ENCODE results near the gene CCT6A. TPM values are rescaled to one million over a fixed set of nuclear protein-coding genes. Genes with fewer than 3 reads are reported as not detected.
"Not testable (repeated sequence)": the region's sequence is repeated elsewhere in the genome, so short reads cannot be mapped to it uniquely, and the experiment has no call there.

The CCT6A gene
- total RNA-seq, 1 experiment from 2014 or later: 149 TPM

DNA sequence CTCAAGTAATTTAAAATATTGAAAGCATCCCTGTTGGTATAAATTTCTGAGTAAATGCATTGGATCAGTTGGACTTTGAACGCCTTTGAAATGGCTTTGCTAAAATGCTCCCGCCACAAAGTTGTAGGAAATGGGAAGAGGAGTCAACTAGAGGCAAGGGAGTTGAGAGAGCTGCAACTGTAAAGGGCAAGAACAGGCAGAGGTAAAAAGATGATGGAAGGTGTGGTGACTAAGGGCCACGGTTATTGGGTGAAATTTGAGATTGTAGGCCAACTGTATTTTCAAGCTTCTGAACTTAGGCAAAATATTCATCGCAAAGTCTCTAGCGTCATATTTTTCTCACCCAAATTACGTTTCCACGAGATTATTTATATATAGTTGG, 11.9 kb downstream of the CCT6A start:
- peak overlapping the region; percentile 89 for H3K4me2 ChIP-seq (ENCODE audit: low read depth, low read length, poor library complexity, severe bottlenecking)

GRCh38 chr7:56063882-56064625, 12.5 kb downstream of the CCT6A start, which contains the start of gene SUMF2:
TSS of gene SUMF2 (plus strand) at chr7:56064286. CDS start at chr7:56064312, 26 bp downstream.
- Histone ChIP-seq H3K4me2 (ENCODE audit: low read depth, low read length, poor library complexity, severe bottlenecking) (peak within 1 kb of the TSS; percentile 89), H3K27ac (ENCODE audit: low read length) (peak within 1 kb of the TSS; percentile 73), H3K4me1 (ENCODE audit: low read length) (peaks cover 55% of the 10 kb centered on the region), H3K9ac (ENCODE audit: low read length) (peak within 1 kb of the TSS; percentile 92), H3K36me3 (ENCODE audit: insufficient read depth, low read length) (peaks cover 44% of the 10 kb centered on the region), H2AFZ (ENCODE audit: low read length) (no peak within 1 kb of the TSS; the same call in 1 of the 2 replicates), H3K9me3 (ENCODE audit: low read length) (no peaks in the 10 kb centered on the region), H3K27me3 (ENCODE audit: low read length) (no peaks in the 10 kb centered on the region), H4K20me1 (ENCODE audit: insufficient read depth, low read depth, low read length) (no peaks in the 10 kb centered on the region), H3K9me2 (replicated peaks; ENCODE audit: insufficient read depth, low read length) (no peaks in the 10 kb centered on the region), H3K4me3 (ENCODE audit: low read length) (peak within 1 kb of the TSS; percentile 84), H3K79me2 (ENCODE audit: low read length) (peaks cover 40% of the 10 kb centered on the region)
- peak; percentile 95 for DNase-seq

More for the DNA sequence above, 11.9 kb downstream of the CCT6A start:
- peaks cover 45% of the 10 kb centered on the region; the same call in 1 of the 2 replicates for H3K36me3 ChIP-seq (ENCODE audit: insufficient read depth, low read length)
- H3K79me2 ChIP-seq (ENCODE audit: low read length): peaks cover 42% of the 10 kb centered on the region
- peak overlapping the region; percentile 92 for H3K9ac ChIP-seq (ENCODE audit: low read length)
- H3K9me2 ChIP-seq (replicated peaks; ENCODE audit: insufficient read depth, low read length): no peaks in the 10 kb centered on the region
- H4K20me1 ChIP-seq (ENCODE audit: insufficient read depth, low read depth, low read length): no peaks in the 10 kb centered on the region
- no peak for DNase-seq
- H3K4me3 ChIP-seq (ENCODE audit: low read length): peak overlapping the region; percentile 84; the same call in 1 of the 2 replicates
- H3K27me3 ChIP-seq (ENCODE audit: low read length): no peaks in the 10 kb centered on the region
- peak overlapping the region; percentile 73 for H3K27ac ChIP-seq (ENCODE audit: low read length)
- no peak overlapping the region for H2AFZ ChIP-seq (ENCODE audit: low read length)
- H3K4me1 ChIP-seq (ENCODE audit: low read length): peaks cover 59% of the 10 kb centered on the region
- no peaks in the 10 kb centered on the region for H3K9me3 ChIP-seq (ENCODE audit: low read length)

DNA sequence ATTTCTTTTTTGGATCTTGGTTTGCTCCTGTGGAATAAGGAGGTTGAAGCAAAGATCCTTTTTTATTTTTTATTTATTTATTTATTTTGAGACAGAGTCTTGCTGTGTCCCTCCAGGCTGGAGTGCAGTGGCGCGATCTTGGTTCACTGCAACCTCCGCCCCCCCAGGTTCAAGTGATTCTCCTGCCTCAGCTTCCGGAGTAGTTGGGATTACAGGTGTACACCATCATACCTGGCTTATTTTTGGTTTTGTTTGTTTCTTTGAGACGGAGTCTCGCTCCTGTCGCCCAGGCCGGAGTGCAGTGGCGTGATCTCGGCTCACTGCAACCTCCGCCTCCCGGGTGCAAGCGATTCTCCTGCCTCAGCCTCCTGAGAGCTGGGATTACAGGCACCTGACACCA, 14.8 kb downstream of the CCT6A start:
- H3K9me3 ChIP-seq (ENCODE audit: low read length); H3K4me3 ChIP-seq (ENCODE audit: low read length); H3K4me2 ChIP-seq (ENCODE audit: low read depth, low read length, poor library complexity, severe bottlenecking); H3K27ac ChIP-seq (ENCODE audit: low read length); H3K9ac ChIP-seq (ENCODE audit: low read length); H3K27me3 ChIP-seq (ENCODE audit: low read length); H2AFZ ChIP-seq (ENCODE audit: low read length); H4K20me1 ChIP-seq (ENCODE audit: insufficient read depth, low read depth, low read length); DNase-seq; H3K9me2 ChIP-seq (replicated peaks; ENCODE audit: insufficient read depth, low read length): not testable (repeated sequence)
- Histone ChIP-seq H3K4me1 (ENCODE audit: low read length) (peaks cover 32% of the 10 kb centered on the region), H3K36me3 (ENCODE audit: insufficient read depth, low read length) (peaks cover 33% of the 10 kb centered on the region), H3K79me2 (ENCODE audit: low read length) (peaks cover 37% of the 10 kb centered on the region)

GRCh38 chr7:56074371-56074791, 22.8 kb downstream of the CCT6A start:
- Histone ChIP-seq H3K27me3 (ENCODE audit: low read length) (no peaks in the 10 kb centered on the region), H3K4me2 (ENCODE audit: low read depth, low read length, poor library complexity, severe bottlenecking) (no peak overlapping the region), H4K20me1 (ENCODE audit: insufficient read depth, low read depth, low read length) (no peaks in the 10 kb centered on the region), H3K9me2 (replicated peaks; ENCODE audit: insufficient read depth, low read length) (no peaks in the 10 kb centered on the region), H3K9me3 (ENCODE audit: low read length) (no peaks in the 10 kb centered on the region), H3K79me2 (ENCODE audit: low read length) (no peaks in the 10 kb centered on the region), H3K4me3 (ENCODE audit: low read length) (no peak overlapping the region), H3K27ac (ENCODE audit: low read length) (no peak overlapping the region), H3K4me1 (ENCODE audit: low read length) (no peaks in the 10 kb centered on the region), H3K9ac (ENCODE audit: low read length) (no peak overlapping the region), H3K36me3 (ENCODE audit: insufficient read depth, low read length) (peaks cover 17% of the 10 kb centered on the region; the same call in 1 of the 2 replicates), H2AFZ (ENCODE audit: low read length) (no peak overlapping the region)
- DNase-seq: peak; percentile 91

GRCh38 chr7:56077681-56078080, 26.1 kb downstream of the CCT6A start:
- peaks cover 6% of the 10 kb centered on the region for H3K4me1 ChIP-seq (ENCODE audit: low read length)
- H3K4me2 ChIP-seq (ENCODE audit: low read depth, low read length, poor library complexity, severe bottlenecking): no peak overlapping the region
- H3K27me3 ChIP-seq (ENCODE audit: low read length): no peaks in the 10 kb centered on the region
- no peaks in the 10 kb centered on the region for H3K79me2 ChIP-seq (ENCODE audit: low read length)
- no peaks in the 10 kb centered on the region for H3K9me2 ChIP-seq (replicated peaks; ENCODE audit: insufficient read depth, low read length)
- no peaks in the 10 kb centered on the region for H3K9me3 ChIP-seq (ENCODE audit: low read length)
- H3K27ac ChIP-seq (ENCODE audit: low read length): no peak overlapping the region
- no peak for DNase-seq
- no peaks in the 10 kb centered on the region for H4K20me1 ChIP-seq (ENCODE audit: insufficient read depth, low read depth, low read length)
- H2AFZ ChIP-seq (ENCODE audit: low read length): no peak overlapping the region
- H3K36me3 ChIP-seq (ENCODE audit: insufficient read depth, low read length): peaks cover 16% of the 10 kb centered on the region; the same call in 1 of the 2 replicates
- no peak overlapping the region for H3K4me3 ChIP-seq (ENCODE audit: low read length)
- no peak overlapping the region for H3K9ac ChIP-seq (ENCODE audit: low read length)

DNA sequence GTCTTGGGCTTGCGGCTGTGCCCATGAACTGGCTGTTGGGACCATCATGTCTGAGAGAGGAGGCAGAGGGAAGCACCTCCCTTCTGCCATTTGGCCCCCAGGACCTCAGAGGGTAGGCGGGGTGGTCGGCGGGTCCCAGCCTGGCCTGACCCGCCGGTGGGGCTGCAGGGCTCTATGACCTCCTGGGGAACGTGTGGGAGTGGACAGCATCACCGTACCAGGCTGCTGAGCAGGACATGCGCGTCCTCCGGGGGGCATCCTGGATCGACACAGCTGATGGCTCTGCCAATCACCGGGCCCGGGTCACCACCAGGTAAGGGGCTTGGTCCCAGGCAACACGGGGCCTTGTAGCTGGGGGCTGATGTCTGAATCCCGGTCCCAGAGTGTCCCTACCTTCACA, 26.6 kb downstream of the CCT6A start:
- Histone ChIP-seq H3K27ac (ENCODE audit: low read length) (no peak overlapping the region), H3K79me2 (ENCODE audit: low read length) (no peaks in the 10 kb centered on the region), H3K36me3 (ENCODE audit: insufficient read depth, low read length) (peaks cover 12% of the 10 kb centered on the region; the same call in 1 of the 2 replicates)

GRCh38 chr7:56079450-56080185, 28.1 kb downstream of the CCT6A start:
- no peaks in the 10 kb centered on the region for H3K9me3 ChIP-seq (ENCODE audit: low read length)
- H3K9me2 ChIP-seq (replicated peaks; ENCODE audit: insufficient read depth, low read length): no peaks in the 10 kb centered on the region
- no peaks in the 10 kb centered on the region for H3K27me3 ChIP-seq (ENCODE audit: low read length)
- no peaks in the 10 kb centered on the region for H4K20me1 ChIP-seq (ENCODE audit: insufficient read depth, low read depth, low read length)
- H3K9ac ChIP-seq (ENCODE audit: low read length): no peak overlapping the region
- peaks cover 25% of the 10 kb centered on the region for H3K4me1 ChIP-seq (ENCODE audit: low read length)
- peaks cover 10% of the 10 kb centered on the region; the same call in 1 of the 2 replicates for H3K36me3 ChIP-seq (ENCODE audit: insufficient read depth, low read length)
- no peak overlapping the region for H3K4me2 ChIP-seq (ENCODE audit: low read depth, low read length, poor library complexity, severe bottlenecking)
- no peak for DNase-seq
- no peak overlapping the region for H3K27ac ChIP-seq (ENCODE audit: low read length)
- H2AFZ ChIP-seq (ENCODE audit: low read length): no peak overlapping the region
- no peaks in the 10 kb centered on the region for H3K79me2 ChIP-seq (ENCODE audit: low read length)
- no peak overlapping the region for H3K4me3 ChIP-seq (ENCODE audit: low read length)

More for the DNA sequence above, 26.6 kb downstream of the CCT6A start:
- Histone ChIP-seq H3K9me3 (ENCODE audit: low read length) (no peaks in the 10 kb centered on the region), H3K4me3 (ENCODE audit: low read length) (no peak overlapping the region), H2AFZ (ENCODE audit: low read length) (no peak overlapping the region), H4K20me1 (ENCODE audit: insufficient read depth, low read depth, low read length) (no peaks in the 10 kb centered on the region), H3K4me1 (ENCODE audit: low read length) (peaks cover 11% of the 10 kb centered on the region), H3K9ac (ENCODE audit: low read length) (no peak overlapping the region), H3K27me3 (ENCODE audit: low read length) (no peaks in the 10 kb centered on the region), H3K4me2 (ENCODE audit: low read depth, low read length, poor library complexity, severe bottlenecking) (no peak overlapping the region), H3K9me2 (replicated peaks; ENCODE audit: insufficient read depth, low read length) (no peaks in the 10 kb centered on the region)
- DNase-seq: no peak

GRCh38 chr7:56080726-56081435, 29.3 kb downstream of the CCT6A start:
- H3K4me2 ChIP-seq (ENCODE audit: low read depth, low read length, poor library complexity, severe bottlenecking); H3K9me3 ChIP-seq (ENCODE audit: low read length); H3K9me2 ChIP-seq (replicated peaks; ENCODE audit: insufficient read depth, low read length); DNase-seq; H3K36me3 ChIP-seq (ENCODE audit: insufficient read depth, low read length); H3K27ac ChIP-seq (ENCODE audit: low read length); H3K79me2 ChIP-seq (ENCODE audit: low read length); H2AFZ ChIP-seq (ENCODE audit: low read length); H3K27me3 ChIP-seq (ENCODE audit: low read length); H3K9ac ChIP-seq (ENCODE audit: low read length); H3K4me3 ChIP-seq (ENCODE audit: low read length); H4K20me1 ChIP-seq (ENCODE audit: insufficient read depth, low read depth, low read length): not testable (repeated sequence)
- H3K4me1 ChIP-seq (ENCODE audit: low read length): peaks cover 30% of the 10 kb centered on the region
